Limb (tissue), 2 donors: ENCODE measurements around the gene HERC3.
A peak's percentile ranks its signal among the peaks of the same experiment; 100 is the strongest.

Experiments used
- DNase-seq, 2 donors: peaks; one replicate each; pipeline ENCODE4 v3.0.0-alpha.2; 2016; ENCODE audit errors: extremely low spot score in 2 of 2

The HERC3 gene

DNA sequence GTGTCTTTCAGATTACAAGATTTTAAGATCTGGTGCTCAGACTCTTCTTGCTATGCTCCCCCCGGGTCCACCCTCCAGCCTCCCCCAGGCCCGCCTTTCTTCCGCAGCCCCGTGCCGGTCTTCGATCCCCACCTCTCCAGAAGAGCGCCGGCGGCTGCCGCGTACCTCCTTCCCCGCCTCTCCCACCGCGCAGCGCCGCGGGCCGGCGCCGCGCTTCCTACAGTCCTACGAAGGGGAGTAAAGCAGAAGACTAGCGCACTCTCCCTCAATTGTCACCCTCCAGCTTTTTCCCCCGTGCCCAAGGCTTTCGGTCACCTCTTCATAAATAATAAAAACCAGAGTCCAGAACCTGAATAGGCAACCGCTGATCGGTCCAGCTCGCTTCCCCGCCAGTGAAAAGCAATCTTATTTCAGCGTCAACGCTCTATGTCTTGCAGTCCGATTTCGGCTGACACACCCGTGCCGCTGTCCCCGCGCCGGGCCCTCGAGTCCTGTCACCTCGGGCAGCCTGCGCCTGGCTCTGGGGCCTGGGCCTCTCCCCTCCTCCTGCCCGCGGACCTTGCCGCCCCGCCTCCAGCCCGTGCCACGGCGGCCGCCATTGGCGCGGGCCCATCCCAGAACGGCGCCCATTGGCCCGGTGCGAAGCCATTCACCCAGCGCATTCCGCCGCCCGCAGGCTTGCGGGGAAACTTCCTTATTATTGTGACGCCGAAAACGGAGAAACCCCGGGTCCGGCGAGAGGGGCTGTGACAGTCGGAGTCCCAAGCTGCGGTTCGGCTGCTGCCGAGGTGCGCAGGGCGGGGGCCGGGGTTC, at the start of gene HERC3:
HERC3 (plus strand) TSS at position 694 of the 813 bp plus-strand sequence. CDS start 13,344 bp downstream, outside the sequence.
- peak; percentile 91 to 94 for DNase-seq

DNA sequence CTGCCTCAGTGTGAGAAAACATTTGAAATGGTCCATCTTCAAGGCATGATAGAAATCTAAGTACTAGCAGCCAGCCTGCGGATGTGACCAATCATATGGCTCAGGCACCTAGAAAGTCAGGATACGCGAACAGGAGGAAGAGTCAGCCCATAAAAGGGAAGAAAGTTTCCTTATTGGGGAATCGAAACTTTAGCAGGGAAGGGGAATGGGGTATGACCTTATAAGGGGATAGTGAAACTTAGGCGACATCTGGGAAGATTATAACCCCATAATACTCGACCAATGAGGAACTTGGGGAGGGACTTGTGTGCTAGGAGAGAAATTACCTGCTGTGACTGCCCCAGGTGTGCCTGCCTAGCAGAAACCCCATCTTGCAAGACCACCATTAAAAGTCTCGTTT, 42.5 kb upstream of the HERC3 start:
- DNase-seq: no peak

DNA sequence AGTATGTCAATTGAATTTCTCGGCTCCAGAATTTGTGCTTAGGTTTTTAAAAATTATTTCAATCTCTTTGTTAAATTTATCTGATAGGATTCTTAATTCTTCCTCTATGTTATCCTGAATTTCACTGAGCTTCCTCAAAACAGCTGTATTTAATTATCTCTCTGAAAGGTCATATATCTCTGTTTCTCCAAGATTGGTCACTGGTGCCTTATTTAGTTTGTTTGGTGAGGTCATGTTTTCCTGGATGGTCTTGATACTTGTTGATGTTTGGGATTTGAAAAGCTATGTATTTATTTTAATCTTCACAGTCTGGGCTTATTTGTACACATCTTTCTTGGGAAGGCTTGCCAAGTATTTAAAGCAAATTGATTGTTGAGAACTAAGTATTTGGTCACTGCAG, 24.7 kb upstream of the HERC3 start:
- DNase-seq: no peak

DNA sequence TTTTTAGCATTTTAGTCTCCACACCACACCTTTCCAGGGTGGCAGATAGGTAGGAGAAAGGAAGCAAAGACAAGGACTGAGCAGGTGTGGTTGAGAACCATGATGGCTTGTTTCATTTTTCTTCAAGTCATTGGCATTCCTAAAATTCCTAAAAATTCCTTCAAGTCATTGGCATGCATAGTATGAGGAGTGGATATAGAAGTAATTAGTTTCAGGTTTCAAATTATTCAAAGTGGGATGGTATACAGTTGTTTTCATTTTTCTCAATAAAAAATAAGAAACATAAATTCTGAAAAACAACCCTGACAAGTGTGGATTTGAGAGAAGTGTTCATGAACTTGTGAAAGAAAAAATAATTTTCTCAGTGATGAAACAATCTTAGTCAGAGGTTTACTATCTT, 22.3 kb upstream of the HERC3 start:
- DNase-seq: no peak

DNA sequence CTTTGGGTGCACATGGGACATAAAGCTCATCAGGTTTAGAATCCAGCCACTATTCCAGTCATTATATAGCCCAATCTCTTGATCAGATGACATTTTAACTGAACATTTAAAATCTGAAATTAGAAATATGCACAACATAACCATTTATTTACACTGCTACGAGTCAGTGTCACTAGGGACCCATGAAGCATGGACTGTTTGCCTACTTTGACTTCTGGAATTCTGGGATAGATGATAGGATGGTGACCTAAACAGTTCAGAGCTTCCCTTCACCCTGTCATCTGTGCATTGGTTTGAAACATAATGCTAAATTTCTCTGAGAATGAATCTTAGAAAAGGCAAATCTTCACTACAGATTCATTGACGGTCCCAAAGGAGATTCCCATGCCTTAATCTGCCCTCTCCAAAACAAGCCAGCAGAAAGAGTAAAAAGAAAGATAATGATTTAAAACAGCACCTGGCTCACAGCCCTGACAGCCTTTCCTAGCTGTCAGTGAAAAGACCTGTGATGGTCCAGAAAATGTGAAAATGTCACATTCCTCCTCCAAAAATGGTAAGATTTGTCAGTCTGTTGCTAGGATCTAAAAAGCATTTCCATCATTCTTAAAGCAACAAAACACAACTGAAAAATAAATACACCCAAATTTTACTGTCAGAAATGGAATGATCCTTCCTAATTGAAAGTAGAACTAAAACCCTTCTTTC, 18.9 kb upstream of the HERC3 start:
- no peak for DNase-seq

DNA sequence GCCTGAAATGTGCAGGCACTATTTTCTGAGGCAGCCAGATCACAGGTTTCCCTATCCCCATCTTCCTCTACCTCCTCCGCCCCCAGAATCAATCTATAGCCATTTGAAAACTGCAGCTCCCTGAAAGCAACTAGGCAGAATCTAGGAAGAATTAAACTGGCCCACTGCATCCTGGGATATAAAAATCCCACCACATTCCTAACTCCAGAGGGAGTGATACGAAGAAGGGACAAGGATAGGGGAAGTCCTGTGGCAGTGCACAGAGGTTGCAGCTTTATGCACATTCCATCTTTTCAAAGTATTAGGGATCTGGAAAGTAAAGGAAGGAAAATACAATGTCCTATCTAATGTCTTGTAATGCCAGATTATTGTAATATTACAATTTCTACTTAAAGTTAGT, 18.3 kb upstream of the HERC3 start:
- DNase-seq: no peak

DNA sequence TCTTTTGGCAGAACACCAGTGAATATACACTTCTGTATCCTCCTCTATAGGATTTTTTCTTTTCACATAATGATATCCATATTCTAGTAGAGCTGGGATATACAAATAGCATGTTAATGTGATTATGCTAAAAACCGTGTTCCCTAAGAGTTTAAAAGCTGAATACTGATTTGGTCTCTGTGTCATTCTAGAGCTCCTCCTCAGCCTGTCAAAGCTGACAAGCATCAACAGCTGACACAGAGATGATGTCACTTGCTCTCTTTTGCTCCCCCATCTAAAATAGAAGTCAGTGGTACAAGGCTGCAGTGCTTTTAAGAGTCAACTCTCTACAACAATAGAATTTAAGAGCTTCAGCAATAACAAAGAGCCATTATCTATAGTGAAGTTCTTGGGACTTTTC, 17.1 kb upstream of the HERC3 start:
- DNase-seq: peak in 1 of 2 donors; percentile 62

DNA sequence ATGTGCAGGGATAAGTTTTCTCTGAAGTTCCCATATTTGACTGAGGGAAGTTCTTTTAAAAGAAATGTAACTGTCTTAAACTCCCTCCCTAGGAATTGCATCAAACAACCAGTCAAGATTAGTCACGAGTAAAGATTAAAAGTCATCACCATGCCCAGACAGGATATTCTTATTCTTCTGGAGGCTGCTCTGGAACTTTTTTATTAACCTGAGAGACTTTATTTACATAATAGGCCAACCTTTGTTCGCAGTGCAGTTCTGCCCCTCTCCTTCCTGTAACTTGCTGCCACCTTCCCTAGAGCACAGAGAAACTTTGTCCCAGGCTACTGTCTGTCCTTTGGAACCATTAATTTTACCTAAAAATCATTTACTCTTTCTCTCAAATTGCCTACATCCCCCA, 9.8 kb upstream of the HERC3 start:
- DNase-seq: no peak

DNA sequence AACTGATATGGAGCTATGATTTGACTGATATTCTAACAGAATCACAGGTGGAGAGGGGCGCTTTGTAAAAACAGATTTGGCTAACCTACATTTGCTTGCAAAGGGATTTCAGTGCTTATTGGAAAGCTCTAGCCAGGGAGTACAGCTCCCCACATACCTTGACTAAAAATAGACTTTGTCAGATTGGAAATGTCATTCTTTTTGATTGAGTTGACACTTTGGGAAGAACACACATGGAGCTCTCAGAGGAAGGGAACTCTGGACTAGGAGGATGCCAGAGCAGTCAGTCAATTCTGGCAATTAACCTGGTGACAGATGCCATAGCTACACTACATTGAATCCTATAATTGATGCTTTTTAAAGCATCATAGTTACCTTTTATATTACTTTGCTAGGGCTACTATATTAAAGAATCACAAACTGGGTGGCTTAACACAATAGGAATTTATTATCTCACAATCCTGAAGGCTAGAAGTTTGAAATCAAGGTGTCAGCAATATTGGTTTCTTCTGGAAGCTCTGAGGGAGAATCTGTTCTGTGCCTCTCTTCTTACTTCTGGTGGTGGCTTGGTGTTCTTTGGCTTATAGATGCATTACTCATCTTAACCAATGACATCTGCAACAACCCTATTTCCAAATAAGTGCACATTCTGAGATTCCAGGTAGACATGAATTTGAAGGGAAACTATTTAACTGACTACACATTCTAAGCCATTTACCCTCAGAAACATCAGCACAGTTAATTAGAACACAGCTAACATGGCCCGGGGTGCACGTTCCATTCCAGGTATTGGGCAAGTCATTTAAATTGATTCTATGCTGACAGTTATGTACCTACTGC, 8.4 kb upstream of the HERC3 start:
- no peak for DNase-seq

DNA sequence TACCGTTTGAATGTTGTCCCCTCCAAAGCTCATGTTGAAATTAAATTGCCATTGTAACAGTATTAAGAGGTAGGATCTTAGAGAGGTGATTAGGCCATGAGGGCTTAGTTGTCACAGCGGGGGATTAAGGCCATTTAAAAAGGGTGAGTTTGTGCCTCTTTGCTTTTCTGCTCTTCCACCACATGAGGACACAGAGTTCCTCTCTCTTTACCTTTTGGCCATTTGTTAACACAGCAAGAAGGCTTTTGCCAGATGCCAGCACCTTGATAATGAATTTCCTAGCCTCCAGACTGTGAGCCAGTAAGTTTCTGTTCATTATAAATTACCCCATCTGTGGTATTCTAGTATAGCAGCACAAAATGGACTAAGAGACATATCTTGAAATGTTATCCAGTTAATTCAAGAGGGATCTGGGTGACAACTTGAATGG, 7.8 kb upstream of the HERC3 start:
- DNase-seq: no peak

DNA sequence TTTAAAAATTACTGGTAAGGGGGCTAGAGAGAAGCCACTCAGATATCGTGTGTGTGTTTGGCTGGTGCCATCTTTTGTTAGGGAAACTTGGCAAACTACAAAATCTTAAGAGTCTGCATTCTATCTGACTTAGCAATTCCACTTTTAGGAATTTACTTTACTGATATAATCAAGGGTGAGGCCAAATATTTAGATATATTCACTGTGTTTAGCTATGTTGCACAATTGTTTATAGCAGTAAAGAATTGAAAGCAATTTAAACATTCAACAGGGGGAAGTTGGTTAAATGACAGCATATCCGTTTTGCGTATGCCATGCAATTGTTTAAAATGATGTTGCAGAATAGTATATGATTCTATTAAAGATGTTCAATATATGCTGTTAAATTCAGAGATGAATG, 6.4 kb upstream of the HERC3 start:
- no peak for DNase-seq

DNA sequence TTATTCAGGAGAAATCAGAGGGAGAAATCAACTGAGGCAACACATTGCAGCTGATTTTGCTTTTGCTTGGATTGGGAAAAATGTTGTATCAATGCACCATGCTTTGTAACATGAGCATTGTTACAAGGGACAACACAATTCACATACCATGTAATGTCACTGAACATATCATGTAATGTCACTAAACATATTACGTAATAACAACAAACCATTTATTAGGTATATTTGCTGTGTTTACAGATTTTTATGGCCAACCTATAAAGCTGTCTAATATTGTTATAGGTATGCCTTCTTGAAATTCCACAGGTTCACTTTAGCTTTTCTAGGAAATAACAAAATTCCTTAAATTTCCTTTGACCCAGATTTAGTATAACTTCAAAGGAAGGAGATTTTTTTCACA, 5.0 kb upstream of the HERC3 start:
- no peak for DNase-seq

DNA sequence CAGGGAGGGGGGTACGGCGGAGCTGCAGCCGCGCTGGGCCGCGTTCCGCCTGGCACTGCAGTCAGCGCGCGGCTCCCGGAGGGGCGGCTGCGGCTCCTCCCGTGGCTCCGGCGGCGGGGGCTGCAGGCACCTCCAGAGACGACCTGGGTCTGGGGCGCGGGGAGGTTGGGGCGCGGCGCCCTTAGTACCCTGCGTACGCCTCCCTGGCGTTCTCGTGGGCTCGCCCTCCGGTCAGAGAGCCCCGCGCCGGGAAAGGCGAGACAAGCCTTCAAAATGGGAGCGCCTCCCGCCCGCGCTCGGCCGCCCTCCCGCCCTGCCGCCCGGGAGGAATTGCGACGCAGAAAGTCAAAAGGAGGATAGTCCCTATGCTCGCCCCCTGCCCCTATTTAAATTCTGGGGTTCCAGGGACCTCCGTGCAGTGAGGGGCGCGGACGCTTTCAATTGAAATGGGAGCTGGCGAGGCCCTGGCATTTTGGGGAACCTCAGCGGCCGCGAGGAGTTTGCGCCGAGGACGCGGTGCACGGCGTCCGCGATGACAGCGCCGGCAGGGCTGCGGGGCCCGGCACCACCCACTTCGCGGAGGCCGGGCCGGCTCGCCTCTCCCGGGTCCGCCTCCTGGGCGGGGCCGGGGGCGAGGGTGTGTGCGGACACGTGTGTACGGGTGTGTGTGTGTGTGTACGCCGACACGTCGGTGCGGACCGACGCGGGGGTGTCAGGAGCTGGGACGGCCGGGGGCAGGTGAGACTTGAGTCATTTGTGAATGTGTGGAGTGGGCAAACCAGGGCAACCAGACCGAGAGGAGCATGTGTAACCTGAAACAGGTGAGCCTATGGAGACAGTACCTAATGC, 544 bp downstream of the HERC3 start:
- peak; percentile 53 to 81 for DNase-seq

DNA sequence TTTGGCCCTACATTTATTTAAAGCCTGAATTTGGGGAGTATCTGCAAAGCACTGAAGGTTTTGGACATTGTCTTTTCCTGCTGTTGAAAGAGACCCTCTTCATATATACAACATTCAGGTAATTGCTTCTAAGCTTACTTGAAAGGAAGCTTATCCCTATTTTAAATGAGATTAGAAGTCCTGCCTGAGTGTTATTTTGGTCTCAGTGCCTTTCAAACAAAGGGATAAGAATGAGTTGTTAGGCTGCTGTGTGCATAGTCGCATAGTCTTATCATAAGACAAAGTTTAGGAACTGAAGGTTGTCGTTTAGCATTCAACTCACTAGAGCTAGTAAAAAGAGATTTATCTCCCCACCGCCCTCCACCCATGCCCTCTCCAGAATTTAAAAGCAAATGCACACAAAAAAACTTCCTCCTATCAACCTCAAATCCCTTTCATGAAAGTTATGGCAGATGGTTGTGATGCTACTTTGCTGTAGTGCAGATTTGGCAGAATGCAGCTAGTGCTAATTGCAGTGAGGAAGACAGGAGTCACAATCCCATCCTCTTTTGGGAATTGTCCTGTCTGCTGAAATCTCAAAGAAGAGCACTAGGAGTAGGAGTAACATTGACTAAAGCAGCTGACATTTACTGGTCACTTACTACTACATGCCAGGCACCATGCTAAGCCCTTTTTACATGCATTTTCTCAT, 5.8 kb downstream of the HERC3 start:
- DNase-seq: no peak

DNA sequence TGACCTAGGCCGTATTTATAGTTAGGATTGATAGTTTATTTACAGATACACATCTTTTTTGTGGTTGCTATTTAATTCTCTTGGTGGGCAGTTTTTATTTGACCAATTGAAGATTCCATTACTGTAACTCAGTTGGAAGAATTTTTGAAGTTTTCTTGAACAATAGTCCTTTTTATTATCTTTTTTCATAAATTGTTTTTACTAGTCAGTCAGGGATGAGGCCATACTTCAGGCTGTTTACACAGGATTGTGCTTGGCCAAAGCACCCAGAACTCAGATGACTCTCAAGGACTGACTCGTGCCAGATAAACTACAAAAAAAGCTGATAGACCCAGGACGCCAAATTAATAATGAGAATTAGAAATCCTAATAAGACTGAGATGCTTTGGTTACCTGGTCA, 7.0 kb downstream of the HERC3 start:
- no peak for DNase-seq

DNA sequence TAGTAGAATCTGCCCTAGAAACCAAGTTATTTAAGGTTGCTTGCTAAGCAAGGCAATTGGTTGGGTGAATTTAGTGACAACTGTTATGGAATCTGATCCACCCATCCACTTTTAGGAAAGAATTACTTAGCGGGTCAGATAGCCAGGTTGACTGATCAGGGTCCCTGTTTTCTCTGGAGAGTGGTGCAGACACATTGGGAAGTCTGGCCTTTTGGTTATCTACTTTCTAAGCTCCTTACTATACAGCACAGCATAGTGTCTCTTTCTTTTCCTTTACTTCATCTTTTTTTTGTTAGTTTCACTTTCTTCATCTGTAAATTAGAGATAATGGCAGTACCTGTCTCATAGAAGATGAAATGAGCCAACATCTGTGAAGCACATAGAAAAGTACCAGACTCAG, 7.4 kb downstream of the HERC3 start:
- DNase-seq: no peak

DNA sequence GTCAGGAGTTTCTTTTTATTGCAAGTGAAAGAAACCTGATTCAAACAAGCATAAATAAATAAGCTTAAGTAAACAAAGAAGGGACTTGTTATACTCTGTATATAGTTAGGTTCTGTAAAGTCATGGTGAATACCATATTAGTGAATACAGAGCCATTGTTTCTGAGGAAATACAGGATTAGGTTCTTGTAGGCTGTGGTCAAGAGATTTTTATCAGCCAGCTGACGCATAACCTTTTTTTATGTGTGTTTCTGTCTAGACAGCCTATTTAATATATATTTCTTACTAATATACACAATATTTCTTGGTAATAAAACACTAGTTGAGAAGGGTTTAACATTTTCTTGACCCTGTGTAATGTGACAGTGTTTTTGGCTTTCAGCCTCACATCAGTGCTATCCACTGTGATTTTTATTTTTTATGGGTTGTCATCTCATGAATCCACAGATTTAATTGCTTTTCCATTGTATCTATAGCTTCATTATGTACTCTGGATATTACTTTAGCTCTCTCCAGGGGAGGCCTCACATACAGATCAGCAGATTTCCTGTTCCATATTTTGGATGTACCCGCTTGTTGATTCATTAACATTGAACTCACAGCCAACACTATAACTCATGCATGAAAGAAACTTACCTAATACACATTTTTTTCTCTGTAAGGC, 8.0 kb downstream of the HERC3 start:
- no peak for DNase-seq

DNA sequence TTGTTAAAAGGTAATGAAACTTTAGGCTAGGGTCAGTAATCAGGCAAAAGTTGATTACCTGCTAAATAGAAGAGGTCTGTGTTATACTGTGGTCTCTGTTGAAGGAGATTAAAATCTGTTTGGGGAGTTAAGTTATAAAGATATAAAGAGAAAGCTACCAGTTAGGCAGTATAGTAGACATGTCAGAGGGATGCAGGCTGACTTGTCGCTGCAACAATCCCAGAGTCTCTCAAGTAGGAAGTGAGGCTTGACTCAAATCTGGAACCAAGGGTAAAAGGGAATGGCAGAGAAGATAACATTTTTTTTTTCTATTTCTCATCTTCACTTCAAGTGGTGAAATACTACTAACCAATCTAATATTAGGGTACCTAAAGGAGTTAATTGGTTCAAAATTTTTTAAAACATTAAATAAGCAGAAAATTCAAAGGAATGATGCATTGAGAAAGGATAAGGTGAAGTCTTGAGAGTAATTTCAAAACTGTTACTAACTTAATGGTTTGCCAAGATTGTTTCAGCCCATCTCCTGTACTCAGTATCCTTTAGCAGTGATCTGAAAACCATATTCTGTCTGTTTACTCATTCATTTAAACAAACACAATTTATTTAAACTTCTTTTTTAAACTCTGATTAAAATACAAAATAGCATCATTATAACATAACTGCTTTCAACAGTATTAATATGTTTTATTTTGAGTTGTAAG, 12.8 kb downstream of the HERC3 start:
- no peak for DNase-seq

DNA sequence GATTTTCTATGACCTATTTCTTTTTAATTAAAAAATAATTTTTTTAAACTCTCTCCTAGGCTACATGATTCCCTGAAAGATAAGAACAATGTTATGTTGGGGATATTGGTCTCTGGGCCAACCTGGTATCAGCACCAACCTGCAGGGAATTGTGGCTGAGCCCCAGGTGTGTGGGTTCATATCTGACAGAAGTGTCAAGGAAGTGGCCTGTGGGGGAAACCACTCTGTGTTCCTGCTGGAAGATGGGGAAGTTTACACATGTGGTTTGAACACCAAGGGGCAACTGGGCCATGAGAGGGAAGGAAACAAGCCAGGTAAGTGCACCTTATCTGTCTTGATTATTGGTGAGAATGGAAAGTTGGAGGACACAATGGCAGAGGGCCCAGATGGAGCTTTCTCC, 13.5 kb downstream of the HERC3 start:
- no peak for DNase-seq
